ENCODE measurements around the gene COL20A1. TPM values are rescaled to one million over a fixed set of nuclear protein-coding genes. Genes with fewer than 3 reads are reported as not detected.

Gene COL20A1
- polyA plus RNA-seq, 2 donors: not detected

DNA sequence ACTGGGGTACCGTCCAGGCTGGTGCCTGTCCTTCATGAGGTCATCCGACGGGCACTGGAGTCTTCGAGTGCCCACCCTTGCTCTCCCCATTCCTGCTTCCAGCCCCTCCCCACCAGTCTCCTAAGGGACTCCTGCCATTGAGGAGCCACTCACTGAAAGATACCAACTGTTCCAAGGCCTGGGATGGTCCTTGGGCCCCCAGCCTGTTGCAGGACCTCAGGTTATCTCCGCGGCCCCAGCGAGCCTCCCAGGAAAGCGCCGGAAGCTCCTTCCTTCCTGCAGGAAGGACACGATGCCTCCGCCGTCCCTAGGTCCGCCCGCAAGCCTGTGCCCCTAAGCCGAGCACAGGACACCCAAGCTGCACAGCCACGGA is 39.9 kb upstream of the COL20A1 start:
- H3K36me3 ChIP-seq (ENCODE audit: control insufficient read depth in 2 of 2, insufficient read depth in 2 of 2, low read length in 1 of 2): no peaks in the 10 kb centered on the region
- H3K27ac ChIP-seq (ENCODE audit: low read depth in 2 of 2, low read length in 1 of 2): no peak overlapping the region
- peaks cover 0 to 20% of the 10 kb centered on the region in 2 donors for H3K27me3 ChIP-seq (ENCODE audit: control insufficient read depth in 1 of 2, insufficient read depth in 2 of 2, low read length in 2 of 2)
- H3K9me3 ChIP-seq (ENCODE audit: control insufficient read depth in 2 of 2, insufficient read depth in 1 of 2, low read depth in 1 of 2, low read length in 1 of 2): no peaks in the 10 kb centered on the region
- 9 to 19% methylated on average over 16 of the region's 16 CpGs for WGBS, 2 donors
- peaks cover 4 to 14% of the 10 kb centered on the region in 2 donors for H3K4me1 ChIP-seq (ENCODE audit: control insufficient read depth in 2 of 2, insufficient read depth in 2 of 2, low read length in 1 of 2)
- H3K4me3 ChIP-seq (ENCODE audit: low read depth in 1 of 2, low read length in 2 of 2): peak overlapping the region in 1 of 2 donors; percentile 30

DNA sequence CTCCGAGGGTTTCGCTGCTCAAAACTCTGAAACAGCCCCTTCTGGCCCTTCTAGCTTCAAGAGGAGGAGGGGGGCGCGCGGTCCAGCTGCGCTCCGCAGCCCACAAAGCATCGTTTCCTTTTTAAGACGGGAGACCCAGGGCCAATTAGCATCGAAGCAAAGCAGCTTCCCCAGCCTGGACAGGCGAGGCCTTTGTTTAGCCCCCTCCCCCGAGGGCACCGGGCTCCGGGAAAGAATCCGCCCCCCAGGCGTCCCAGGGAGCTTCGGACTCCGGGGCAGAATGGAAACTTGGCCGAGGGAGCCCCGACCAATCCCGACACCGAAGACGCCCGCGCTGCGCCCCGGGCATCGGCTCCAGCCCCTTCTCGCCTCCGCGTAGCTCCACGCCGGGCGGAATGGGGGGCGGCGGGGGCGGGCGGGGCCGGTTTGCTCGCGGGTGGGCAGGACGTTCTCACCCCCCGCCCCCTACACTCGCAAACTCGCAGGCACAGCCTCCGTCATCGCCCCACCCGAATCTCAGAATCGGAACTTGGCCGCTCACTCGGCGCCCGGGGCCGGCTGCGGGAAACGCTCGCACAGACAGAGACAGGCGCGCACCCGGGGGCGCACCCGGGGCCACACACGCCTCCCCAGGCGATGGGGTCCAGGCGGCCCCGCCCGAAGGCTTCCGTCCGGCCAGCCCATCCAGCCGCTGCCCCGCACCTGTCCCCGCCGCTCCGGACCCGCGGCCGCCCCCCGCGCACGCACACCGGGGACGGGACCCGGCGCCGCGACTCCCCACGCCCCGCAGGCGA is 39.4 kb upstream of the COL20A1 start:
- Histone ChIP-seq H3K27me3 (ENCODE audit: control insufficient read depth in 1 of 2, insufficient read depth in 2 of 2, low read length in 2 of 2) (peaks cover 0 to 20% of the 10 kb centered on the region in 2 donors), H3K9me3 (ENCODE audit: control insufficient read depth in 2 of 2, insufficient read depth in 1 of 2, low read depth in 1 of 2, low read length in 1 of 2) (no peaks in the 10 kb centered on the region), H3K36me3 (ENCODE audit: control insufficient read depth in 2 of 2, insufficient read depth in 2 of 2, low read length in 1 of 2) (no peaks in the 10 kb centered on the region), H3K27ac (ENCODE audit: low read depth in 2 of 2, low read length in 1 of 2) (no peak overlapping the region), H3K4me1 (ENCODE audit: control insufficient read depth in 2 of 2, insufficient read depth in 2 of 2, low read length in 1 of 2) (peaks cover 4 to 14% of the 10 kb centered on the region in 2 donors), H3K4me3 (ENCODE audit: low read depth in 1 of 2, low read length in 2 of 2) (peak overlapping the region in 1 of 2 donors; percentile 30)
- 1 to 3% methylated on average over 73 to 89 of the region's 89 CpGs for WGBS, 2 donors

DNA sequence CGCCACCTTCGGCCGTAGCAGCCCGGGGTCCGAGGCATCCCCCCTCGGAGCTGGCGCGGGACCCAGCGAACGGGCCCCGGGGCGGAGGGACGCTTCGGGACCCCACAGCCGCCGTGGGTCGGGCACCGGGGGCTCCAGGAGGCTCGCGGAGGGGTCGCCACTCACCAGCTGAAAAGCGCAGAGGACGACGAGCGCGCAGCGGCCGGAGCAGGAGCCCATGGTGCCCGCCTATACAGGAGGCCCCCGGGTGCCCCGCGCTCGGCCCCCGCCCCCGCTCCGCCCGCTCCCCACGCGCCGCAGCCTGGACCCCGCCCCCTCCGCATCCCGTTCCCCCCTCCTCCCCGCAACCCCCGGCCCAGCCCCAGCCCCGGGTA is 38.8 kb upstream of the COL20A1 start, which contains the start of gene NKAIN4:
TSS of gene NKAIN4 (minus strand) at position 232 of the 374 bp plus-strand sequence. CDS start at position 219, 13 bp downstream.
- Histone ChIP-seq H3K4me3 (ENCODE audit: low read depth in 1 of 2, low read length in 2 of 2) (peak within 1 kb of the TSS in 1 of 2 donors; percentile 30), H3K36me3 (ENCODE audit: control insufficient read depth in 2 of 2, insufficient read depth in 2 of 2, low read length in 1 of 2) (no peaks in the 10 kb centered on the region), H3K4me1 (ENCODE audit: control insufficient read depth in 2 of 2, insufficient read depth in 2 of 2, low read length in 1 of 2) (peaks cover 4 to 14% of the 10 kb centered on the region in 2 donors), H3K9me3 (ENCODE audit: control insufficient read depth in 2 of 2, insufficient read depth in 1 of 2, low read depth in 1 of 2, low read length in 1 of 2) (no peaks in the 10 kb centered on the region), H3K27ac (ENCODE audit: low read depth in 2 of 2, low read length in 1 of 2) (no peak within 1 kb of the TSS), H3K27me3 (ENCODE audit: control insufficient read depth in 1 of 2, insufficient read depth in 2 of 2, low read length in 2 of 2) (peaks cover 0 to 20% of the 10 kb centered on the region in 2 donors)
- WGBS, 2 donors: 2% methylated on average over 22 to 45 of the region's 46 CpGs

DNA sequence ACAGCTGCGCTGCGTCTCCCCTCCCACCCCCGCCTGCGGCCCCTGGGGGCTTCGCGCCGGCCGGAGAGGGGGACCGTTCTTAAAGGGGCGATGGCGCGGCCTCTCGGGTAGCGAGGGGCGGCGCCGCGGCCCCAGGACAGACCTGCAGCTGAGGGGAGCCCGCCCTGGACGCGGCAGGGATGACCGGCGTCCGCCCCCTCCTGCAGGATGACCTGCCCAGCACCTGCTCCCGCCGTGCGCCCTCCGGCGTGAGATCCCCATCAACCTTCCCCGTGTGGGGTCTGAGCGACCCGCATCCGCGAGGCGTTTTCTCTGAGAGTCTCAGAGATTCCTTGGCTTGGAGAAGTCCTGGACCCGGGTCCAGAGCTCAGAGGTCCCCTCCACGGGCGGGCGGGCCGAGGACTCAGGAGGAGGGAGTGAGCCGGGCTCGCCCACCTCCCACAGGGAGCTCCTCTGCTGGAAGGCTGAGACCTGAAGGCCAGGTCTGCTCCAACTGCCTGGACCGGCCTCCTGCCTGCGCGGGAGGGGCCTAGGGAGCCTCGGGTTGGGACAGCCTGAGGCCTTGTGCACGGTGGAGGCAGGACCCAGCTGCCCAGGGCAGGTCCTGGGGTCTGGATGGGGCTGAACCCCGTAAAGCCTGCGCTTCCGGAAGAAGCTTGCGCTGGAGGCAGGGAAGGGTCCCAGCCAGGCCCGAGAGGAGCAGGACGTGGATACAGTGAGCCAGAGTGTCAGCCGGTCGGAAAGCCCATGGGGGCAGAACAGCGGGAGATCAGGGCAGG is 38.2 kb upstream of the COL20A1 start:
- H3K4me1 ChIP-seq (ENCODE audit: control insufficient read depth in 2 of 2, insufficient read depth in 2 of 2, low read length in 1 of 2): peaks cover 4 to 14% of the 10 kb centered on the region in 2 donors
- H3K27ac ChIP-seq (ENCODE audit: low read depth in 2 of 2, low read length in 1 of 2): no peak overlapping the region
- H3K4me3 ChIP-seq (ENCODE audit: low read depth in 1 of 2, low read length in 2 of 2): no peak overlapping the region
- WGBS, 2 donors: 16 to 18% methylated on average over 43 to 56 of the region's 56 CpGs
- no peaks in the 10 kb centered on the region for H3K36me3 ChIP-seq (ENCODE audit: control insufficient read depth in 2 of 2, insufficient read depth in 2 of 2, low read length in 1 of 2)
- no peaks in the 10 kb centered on the region for H3K9me3 ChIP-seq (ENCODE audit: control insufficient read depth in 2 of 2, insufficient read depth in 1 of 2, low read depth in 1 of 2, low read length in 1 of 2)
- peaks cover 0 to 20% of the 10 kb centered on the region in 2 donors for H3K27me3 ChIP-seq (ENCODE audit: control insufficient read depth in 1 of 2, insufficient read depth in 2 of 2, low read length in 2 of 2)

DNA sequence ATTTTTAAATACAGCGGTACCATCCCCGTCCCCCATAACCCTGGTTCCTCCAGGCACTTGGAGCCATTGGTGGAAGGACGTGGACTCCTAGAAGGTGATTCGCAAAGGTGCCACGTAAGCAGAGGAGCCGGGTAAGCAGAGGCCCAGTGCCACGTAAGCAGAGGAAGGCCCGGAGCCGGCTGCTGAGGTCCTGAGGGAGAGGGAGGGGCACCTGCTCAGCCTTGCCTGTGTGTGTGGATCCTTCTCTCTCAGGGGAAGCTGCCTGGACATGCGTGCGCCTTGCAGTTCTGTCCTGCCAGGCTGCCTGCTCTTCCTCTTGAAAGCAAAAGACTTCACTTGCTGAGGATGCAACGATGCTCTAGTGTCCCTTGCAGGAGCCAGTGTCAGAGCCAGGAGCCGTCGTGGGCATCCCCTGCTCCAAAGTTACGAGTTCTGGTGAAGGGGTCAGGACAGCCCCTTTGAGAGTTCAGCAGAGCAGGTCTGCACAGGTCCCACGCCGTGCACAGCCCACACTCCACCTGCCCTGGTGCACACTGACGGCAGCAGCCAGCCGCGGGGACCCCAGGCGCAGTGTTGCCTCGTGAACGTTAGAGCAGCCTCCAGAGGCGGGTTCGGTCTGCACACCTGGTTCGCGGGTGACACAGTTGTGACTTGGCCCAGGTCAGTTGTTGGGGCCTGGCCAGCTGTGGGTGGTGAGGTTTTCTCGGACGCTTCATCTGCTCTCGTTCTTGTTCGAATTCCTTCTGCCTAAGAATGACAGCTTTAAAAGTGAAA is 36.9 kb upstream of the COL20A1 start:
- Histone ChIP-seq H3K27ac (ENCODE audit: low read depth in 2 of 2, low read length in 1 of 2) (peak overlapping the region in 1 of 2 donors; percentile 27), H3K4me3 (ENCODE audit: low read depth in 1 of 2, low read length in 2 of 2) (no peak overlapping the region), H3K36me3 (ENCODE audit: control insufficient read depth in 2 of 2, insufficient read depth in 2 of 2, low read length in 1 of 2) (no peaks in the 10 kb centered on the region), H3K27me3 (ENCODE audit: control insufficient read depth in 1 of 2, insufficient read depth in 2 of 2, low read length in 2 of 2) (peaks cover 0 to 20% of the 10 kb centered on the region in 2 donors), H3K4me1 (ENCODE audit: control insufficient read depth in 2 of 2, insufficient read depth in 2 of 2, low read length in 1 of 2) (peaks cover 4 to 14% of the 10 kb centered on the region in 2 donors), H3K9me3 (ENCODE audit: control insufficient read depth in 2 of 2, insufficient read depth in 1 of 2, low read depth in 1 of 2, low read length in 1 of 2) (no peaks in the 10 kb centered on the region)
- 39 to 40% methylated on average over 31 of the region's 31 CpGs for WGBS, 2 donors

DNA sequence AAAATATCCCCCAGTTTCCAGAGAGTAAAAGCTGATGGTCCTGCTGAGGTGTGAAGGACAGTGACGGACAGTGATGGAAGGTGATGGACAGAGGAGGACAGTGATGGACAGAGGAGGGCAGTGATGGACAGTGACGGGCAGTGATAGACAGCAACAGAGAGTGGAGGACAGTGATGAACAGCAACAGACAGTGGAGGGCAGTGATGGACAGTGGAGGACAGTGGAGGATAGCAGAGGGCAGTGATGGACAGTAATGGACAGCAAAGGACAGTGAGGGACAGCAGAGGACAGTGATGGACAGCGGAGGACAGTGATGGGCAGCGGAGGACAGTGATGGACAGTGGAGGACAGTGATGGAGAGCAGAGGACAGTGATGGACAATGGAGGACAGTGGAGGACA is 36.0 kb upstream of the COL20A1 start:
- H3K9me3 ChIP-seq (ENCODE audit: control insufficient read depth in 2 of 2, insufficient read depth in 1 of 2, low read depth in 1 of 2, low read length in 1 of 2): no peaks in the 10 kb centered on the region
- H3K4me3 ChIP-seq (ENCODE audit: low read depth in 1 of 2, low read length in 2 of 2): no peak overlapping the region
- 89 to 91% methylated on average over 4 of the region's 4 CpGs for WGBS, 2 donors
- no peak overlapping the region for H3K27ac ChIP-seq (ENCODE audit: low read depth in 2 of 2, low read length in 1 of 2)
- peaks cover 4 to 14% of the 10 kb centered on the region in 2 donors for H3K4me1 ChIP-seq (ENCODE audit: control insufficient read depth in 2 of 2, insufficient read depth in 2 of 2, low read length in 1 of 2)
- peaks cover 0 to 18% of the 10 kb centered on the region in 2 donors for H3K27me3 ChIP-seq (ENCODE audit: control insufficient read depth in 1 of 2, insufficient read depth in 2 of 2, low read length in 2 of 2)
- no peaks in the 10 kb centered on the region for H3K36me3 ChIP-seq (ENCODE audit: control insufficient read depth in 2 of 2, insufficient read depth in 2 of 2, low read length in 1 of 2)

DNA sequence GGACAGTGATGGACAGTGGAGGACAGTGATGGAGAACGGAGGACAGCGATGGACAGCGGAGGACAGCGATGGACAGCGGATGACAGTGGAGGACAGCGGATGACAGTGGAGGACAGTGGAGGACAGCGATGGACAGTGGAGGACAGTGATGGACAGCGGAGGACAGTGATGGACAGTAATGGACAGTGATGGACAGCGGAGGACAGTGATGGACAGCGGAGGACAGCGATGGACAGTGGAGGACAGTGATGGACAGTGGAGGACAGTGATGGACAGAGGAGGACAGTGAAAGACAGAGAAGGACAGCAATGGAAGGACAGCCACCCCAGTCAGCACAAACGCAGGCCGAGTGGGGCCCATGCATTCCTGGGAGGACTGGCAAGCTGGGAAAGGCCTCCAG is 35.4 kb upstream of the COL20A1 start:
- peaks cover 0 to 16% of the 10 kb centered on the region in 2 donors for H3K27me3 ChIP-seq (ENCODE audit: control insufficient read depth in 1 of 2, insufficient read depth in 2 of 2, low read length in 2 of 2)
- no peak overlapping the region for H3K4me3 ChIP-seq (ENCODE audit: low read depth in 1 of 2, low read length in 2 of 2)
- H3K27ac ChIP-seq (ENCODE audit: low read depth in 2 of 2, low read length in 1 of 2): no peak overlapping the region
- H3K9me3 ChIP-seq (ENCODE audit: control insufficient read depth in 2 of 2, insufficient read depth in 1 of 2, low read depth in 1 of 2, low read length in 1 of 2): no peaks in the 10 kb centered on the region
- peaks cover 4 to 14% of the 10 kb centered on the region in 2 donors for H3K4me1 ChIP-seq (ENCODE audit: control insufficient read depth in 2 of 2, insufficient read depth in 2 of 2, low read length in 1 of 2)
- WGBS, 2 donors: 88 to 90% methylated on average over 11 to 12 of the region's 13 CpGs
- no peaks in the 10 kb centered on the region for H3K36me3 ChIP-seq (ENCODE audit: control insufficient read depth in 2 of 2, insufficient read depth in 2 of 2, low read length in 1 of 2)

DNA sequence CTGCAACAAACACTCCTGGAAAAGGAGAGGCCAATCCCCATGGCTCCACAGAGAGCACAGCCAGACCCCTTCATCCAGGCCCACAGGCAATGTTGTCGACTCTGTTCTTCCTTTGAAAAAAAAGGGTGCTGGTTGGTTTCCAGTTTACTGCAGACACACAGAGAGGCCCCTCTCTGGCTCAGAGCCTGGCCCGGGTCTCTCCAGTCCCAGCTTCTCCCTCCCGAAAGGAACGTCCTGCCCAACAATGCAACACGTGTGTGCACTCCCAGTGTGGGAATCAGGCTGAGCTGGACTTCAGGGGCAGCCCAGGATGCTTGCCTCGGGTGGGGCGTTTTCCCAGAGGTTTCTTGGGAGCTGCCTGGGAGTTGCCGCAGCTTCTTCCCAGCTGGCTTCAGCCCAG is 34.2 kb upstream of the COL20A1 start:
- no peak overlapping the region for H3K27ac ChIP-seq (ENCODE audit: low read depth in 2 of 2, low read length in 1 of 2)
- 36 to 38% methylated on average over 8 of the region's 8 CpGs for WGBS, 2 donors
- H3K9me3 ChIP-seq (ENCODE audit: control insufficient read depth in 2 of 2, insufficient read depth in 1 of 2, low read depth in 1 of 2, low read length in 1 of 2): no peaks in the 10 kb centered on the region
- H3K4me3 ChIP-seq (ENCODE audit: low read depth in 1 of 2, low read length in 2 of 2): no peak overlapping the region
- no peaks in the 10 kb centered on the region for H3K36me3 ChIP-seq (ENCODE audit: control insufficient read depth in 2 of 2, insufficient read depth in 2 of 2, low read length in 1 of 2)
- H3K27me3 ChIP-seq (ENCODE audit: control insufficient read depth in 1 of 2, insufficient read depth in 2 of 2, low read length in 2 of 2): peaks cover 0 to 15% of the 10 kb centered on the region in 2 donors
- H3K4me1 ChIP-seq (ENCODE audit: control insufficient read depth in 2 of 2, insufficient read depth in 2 of 2, low read length in 1 of 2): peaks cover 3 to 10% of the 10 kb centered on the region in 2 donors

Data from esophagus (tissue), 2 donors.